Measurements from ENCODE around the gene GPANK1. TPM values are rescaled to one million over a fixed set of nuclear protein-coding genes. Genes with fewer than 3 reads are reported as not detected.

Gene GPANK1
- total and polyA plus RNA-seq, 9 of the 15 experiments (the other 6 are each of a cell fraction or from before 2014, with no cell fraction given): 32.2 to 111 (median 46.3) TPM

DNA sequence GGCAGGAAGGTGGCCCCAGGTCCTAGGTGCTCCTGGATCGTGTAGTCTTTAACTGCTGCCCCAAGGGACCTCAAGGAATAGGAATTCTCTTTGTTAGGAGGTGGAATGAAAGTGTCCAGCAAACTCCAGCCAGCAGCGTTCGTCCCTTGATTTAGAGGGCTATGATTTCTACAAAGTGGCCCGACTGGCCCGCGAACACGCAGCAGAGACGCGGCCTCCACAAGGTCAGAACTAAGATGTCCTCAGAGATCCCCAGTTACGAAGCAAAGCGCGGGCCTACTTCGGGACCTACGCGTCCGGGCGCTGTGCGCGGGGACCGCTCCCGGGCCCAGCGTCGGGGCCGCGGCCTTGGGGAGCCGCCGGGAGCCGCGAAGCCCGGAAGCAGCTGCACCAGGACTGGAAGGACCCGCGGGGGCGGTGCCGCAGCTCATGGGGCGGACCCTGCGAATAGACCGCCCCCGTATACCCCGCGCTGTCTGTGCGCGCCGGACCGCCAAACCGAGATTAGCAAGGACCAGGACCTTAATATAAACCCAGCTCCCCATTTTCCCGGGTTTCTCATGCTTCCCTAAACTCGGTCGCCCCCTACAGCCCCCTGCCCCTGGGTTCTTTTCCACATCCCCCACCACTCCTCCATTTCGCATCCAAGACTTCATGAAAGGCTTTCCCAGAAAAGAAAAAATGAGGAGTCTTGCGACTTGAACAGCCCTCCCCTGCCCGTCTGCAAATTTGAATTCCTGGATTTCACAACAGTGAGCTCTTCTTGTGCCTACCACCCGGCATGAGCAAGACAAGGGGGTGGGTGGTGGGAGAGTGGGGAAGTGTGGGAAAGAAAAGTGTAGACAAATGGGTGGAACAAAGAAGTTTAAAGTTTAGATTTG is 4.2 kb downstream of the GPANK1 start, which contains the start of gene C6orf47 (continued):
- TF ChIP-seq, protein P1, sequence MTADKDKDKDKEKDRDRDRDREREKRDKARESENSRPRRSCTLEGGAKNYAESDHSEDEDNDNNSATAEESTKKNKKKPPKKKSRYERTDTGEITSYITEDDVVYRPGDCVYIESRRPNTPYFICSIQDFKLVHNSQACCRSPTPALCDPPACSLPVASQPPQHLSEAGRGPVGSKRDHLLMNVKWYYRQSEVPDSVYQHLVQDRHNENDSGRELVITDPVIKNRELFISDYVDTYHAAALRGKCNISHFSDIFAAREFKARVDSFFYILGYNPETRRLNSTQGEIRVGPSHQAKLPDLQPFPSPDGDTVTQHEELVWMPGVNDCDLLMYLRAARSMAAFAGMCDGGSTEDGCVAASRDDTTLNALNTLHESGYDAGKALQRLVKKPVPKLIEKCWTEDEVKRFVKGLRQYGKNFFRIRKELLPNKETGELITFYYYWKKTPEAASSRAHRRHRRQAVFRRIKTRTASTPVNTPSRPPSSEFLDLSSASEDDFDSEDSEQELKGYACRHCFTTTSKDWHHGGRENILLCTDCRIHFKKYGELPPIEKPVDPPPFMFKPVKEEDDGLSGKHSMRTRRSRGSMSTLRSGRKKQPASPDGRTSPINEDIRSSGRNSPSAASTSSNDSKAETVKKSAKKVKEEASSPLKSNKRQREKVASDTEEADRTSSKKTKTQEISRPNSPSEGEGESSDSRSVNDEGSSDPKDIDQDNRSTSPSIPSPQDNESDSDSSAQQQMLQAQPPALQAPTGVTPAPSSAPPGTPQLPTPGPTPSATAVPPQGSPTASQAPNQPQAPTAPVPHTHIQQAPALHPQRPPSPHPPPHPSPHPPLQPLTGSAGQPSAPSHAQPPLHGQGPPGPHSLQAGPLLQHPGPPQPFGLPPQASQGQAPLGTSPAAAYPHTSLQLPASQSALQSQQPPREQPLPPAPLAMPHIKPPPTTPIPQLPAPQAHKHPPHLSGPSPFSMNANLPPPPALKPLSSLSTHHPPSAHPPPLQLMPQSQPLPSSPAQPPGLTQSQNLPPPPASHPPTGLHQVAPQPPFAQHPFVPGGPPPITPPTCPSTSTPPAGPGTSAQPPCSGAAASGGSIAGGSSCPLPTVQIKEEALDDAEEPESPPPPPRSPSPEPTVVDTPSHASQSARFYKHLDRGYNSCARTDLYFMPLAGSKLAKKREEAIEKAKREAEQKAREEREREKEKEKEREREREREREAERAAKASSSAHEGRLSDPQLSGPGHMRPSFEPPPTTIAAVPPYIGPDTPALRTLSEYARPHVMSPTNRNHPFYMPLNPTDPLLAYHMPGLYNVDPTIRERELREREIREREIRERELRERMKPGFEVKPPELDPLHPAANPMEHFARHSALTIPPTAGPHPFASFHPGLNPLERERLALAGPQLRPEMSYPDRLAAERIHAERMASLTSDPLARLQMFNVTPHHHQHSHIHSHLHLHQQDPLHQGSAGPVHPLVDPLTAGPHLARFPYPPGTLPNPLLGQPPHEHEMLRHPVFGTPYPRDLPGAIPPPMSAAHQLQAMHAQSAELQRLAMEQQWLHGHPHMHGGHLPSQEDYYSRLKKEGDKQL (CRISPR knock-in tag; IDR thresholded peaks at IDR 0.05; ENCODE audit: borderline replicate concordance): peak; percentile 93; the same call in 1 of the 2 replicates
- TF ChIP-seq, protein P2, sequence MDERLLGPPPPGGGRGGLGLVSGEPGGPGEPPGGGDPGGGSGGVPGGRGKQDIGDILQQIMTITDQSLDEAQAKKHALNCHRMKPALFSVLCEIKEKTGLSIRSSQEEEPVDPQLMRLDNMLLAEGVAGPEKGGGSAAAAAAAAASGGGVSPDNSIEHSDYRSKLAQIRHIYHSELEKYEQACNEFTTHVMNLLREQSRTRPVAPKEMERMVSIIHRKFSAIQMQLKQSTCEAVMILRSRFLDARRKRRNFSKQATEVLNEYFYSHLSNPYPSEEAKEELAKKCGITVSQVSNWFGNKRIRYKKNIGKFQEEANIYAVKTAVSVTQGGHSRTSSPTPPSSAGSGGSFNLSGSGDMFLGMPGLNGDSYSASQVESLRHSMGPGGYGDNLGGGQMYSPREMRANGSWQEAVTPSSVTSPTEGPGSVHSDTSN (CRISPR knock-in tag; IDR thresholded peaks at IDR 0.05; ENCODE audit: low read depth): no peak
- TF ChIP-seq, protein P2 (tag; conservative IDR thresholded peaks at IDR 0.05; ENCODE audit: low read depth): no peak
- TF ChIP-seq RBM14 (IDR thresholded peaks at IDR 0.05; ENCODE audit: borderline replicate concordance, insufficient read depth, low read depth, low read length): 0 out of 2 replicates have a peak, but pooled peaks have one; percentile 31
- no peak for TF ChIP-seq IRF2 (CRISPR knock-in tag; IDR thresholded peaks at IDR 0.05)
- TF ChIP-seq MYBL2 (IDR thresholded peaks at IDR 0.05; ENCODE audit: low read depth): no peak
- TF ChIP-seq MYBL2 (CRISPR knock-in tag; IDR thresholded peaks at IDR 0.05; ENCODE audit: borderline replicate concordance): no peak
- no peak for TF ChIP-seq HES1 (IDR thresholded peaks at IDR 0.05; ENCODE audit: low read depth)
- no peak for TF ChIP-seq KHSRP (IDR thresholded peaks at IDR 0.05)
- peak; percentile 6; the same call in 1 of the 2 replicates for TF ChIP-seq ZNF449 (CRISPR knock-in tag; IDR thresholded peaks at IDR 0.05)
- 0 out of 2 replicates have a peak, but pooled peaks have one; percentile 3 for TF ChIP-seq ZNF165 (CRISPR knock-in tag; IDR thresholded peaks at IDR 0.05; ENCODE audit: borderline replicate concordance)
- TF ChIP-seq MED1 (CRISPR knock-in tag; IDR thresholded peaks at IDR 0.05; ENCODE audit: borderline replicate concordance): no peak
- no peak for TF ChIP-seq MTA1 (IDR thresholded peaks at IDR 0.05; ENCODE audit: borderline replicate concordance)
- no peak for TF ChIP-seq ZC3H4 (CRISPR knock-in tag; IDR thresholded peaks at IDR 0.05; ENCODE audit: borderline replicate concordance)
- peak; percentile 91 for TF ChIP-seq ZBTB17 (CRISPR knock-in tag; IDR thresholded peaks at IDR 0.05)
- TF ChIP-seq SRSF7 (optimal IDR thresholded peaks at IDR 0.05; ENCODE audit: low read depth, low read length): no peak
- peak; percentile 82 for TF ChIP-seq ESRRA (IDR thresholded peaks at IDR 0.05; ENCODE audit: borderline replicate concordance, low read depth)
